ENCODE measurements around the gene SPRR2G. TPM values are rescaled to one million over a fixed set of nuclear protein-coding genes. Genes with fewer than 3 reads are reported as not detected.

Gene SPRR2G
- total and polyA plus RNA-seq, 5 donors from 2014 or later, result not detected

GRCh38 chr1:153174624-153175023, 23.9 kb upstream of the SPRR2G start:
- peaks cover 0 to 1% (median 0%) of the 10 kb centered on the region in 7 donors for H3K9me3 Mint-ChIP-seq
- Histone ChIP-seq H3K36me3 (ENCODE audit: control insufficient read depth, insufficient read depth, low read length) (no peaks in the 10 kb centered on the region), H3K4me1 (ENCODE audit: control insufficient read depth, insufficient read depth, low read length, poor library complexity, severe bottlenecking) (no peaks in the 10 kb centered on the region), H3K27ac (ENCODE audit: insufficient read depth, low read length, poor library complexity, severe bottlenecking) (no peak overlapping the region), H3K9me3 (ENCODE audit: control insufficient read depth in 2 of 2, low read length in 2 of 2) (no peaks in the 10 kb centered on the region), H3K4me3 (ENCODE audit: low read depth, low read length) (no peak overlapping the region), H3K27me3 (ENCODE audit: control insufficient read depth, insufficient read depth, low read length) (peaks cover 4% of the 10 kb centered on the region)
- ATAC-seq (ENCODE audit: low read depth in 2 of 2) (no peak), DNase-seq (no peak)
- H3K4me1 Mint-ChIP-seq, result no peaks in the 10 kb centered on the region
- H3K27me3 Mint-ChIP-seq, result peaks cover 3% of the 10 kb centered on the region
- no peaks in the 10 kb centered on the region for H3K36me3 Mint-ChIP-seq
- no peak overlapping the region for H3K4me3 Mint-ChIP-seq
- H3K27ac Mint-ChIP-seq, result no peak overlapping the region

GRCh38 chr1:153168686-153169085, 18.0 kb upstream of the SPRR2G start:
- Mint-ChIP-seq H3K36me3 (no peaks in the 10 kb centered on the region), H3K27ac (no peak overlapping the region), H3K4me3 (no peak overlapping the region), H3K27me3 (peaks cover 11% of the 10 kb centered on the region), H3K4me1 (no peaks in the 10 kb centered on the region), H3K9me3 (peaks cover 0 to 1% (median 0%) of the 10 kb centered on the region in 7 donors)
- Histone ChIP-seq H3K9me3 (ENCODE audit: control insufficient read depth in 2 of 2, low read length in 2 of 2) (no peaks in the 10 kb centered on the region), H3K4me1 (ENCODE audit: control insufficient read depth, insufficient read depth, low read length, poor library complexity, severe bottlenecking) (no peaks in the 10 kb centered on the region), H3K27ac (ENCODE audit: insufficient read depth, low read length, poor library complexity, severe bottlenecking) (no peak overlapping the region), H3K36me3 (ENCODE audit: control insufficient read depth, insufficient read depth, low read length) (no peaks in the 10 kb centered on the region), H3K4me3 (ENCODE audit: low read depth, low read length) (no peak overlapping the region), H3K27me3 (ENCODE audit: control insufficient read depth, insufficient read depth, low read length) (peaks cover 4% of the 10 kb centered on the region)
- ATAC-seq (ENCODE audit: low read depth in 2 of 2), result no peak
- DNase-seq, result no peak

- Histone ChIP-seq H3K27ac (ENCODE audit: insufficient read depth, low read length, poor library complexity, severe bottlenecking) (no peak overlapping the region), H3K4me1 (ENCODE audit: control insufficient read depth, insufficient read depth, low read length, poor library complexity, severe bottlenecking) (no peaks in the 10 kb centered on the region), H3K9me3 (ENCODE audit: control insufficient read depth in 2 of 2, low read length in 2 of 2) (peaks cover 0 to 12% of the 10 kb centered on the region in 2 experiments), H3K4me3 (ENCODE audit: low read depth, low read length) (no peak overlapping the region), H3K36me3 (ENCODE audit: control insufficient read depth, insufficient read depth, low read length) (no peaks in the 10 kb centered on the region), H3K27me3 (ENCODE audit: control insufficient read depth, insufficient read depth, low read length) (peaks cover 11% of the 10 kb centered on the region)
- ATAC-seq (ENCODE audit: low read depth in 2 of 2) (no peak), DNase-seq (no peak)
- Mint-ChIP-seq H3K9me3 (peaks cover 0 to 21% (median 8%) of the 10 kb centered on the region in 7 donors), H3K27ac (no peak overlapping the region), H3K36me3 (no peaks in the 10 kb centered on the region), H3K27me3 (peaks cover 25% of the 10 kb centered on the region), H3K4me3 (no peak overlapping the region), H3K4me1 (no peaks in the 10 kb centered on the region)
Observed at GRCh38 chr1:153155541-153155940, 4.9 kb upstream of the SPRR2G start.

GRCh38 chr1:153152481-153152880, 1.8 kb upstream of the SPRR2G start:
- peaks cover 0 to 10% (median 2%) of the 10 kb centered on the region in 7 donors for H3K9me3 Mint-ChIP-seq
- no peaks in the 10 kb centered on the region for H3K36me3 ChIP-seq (ENCODE audit: control insufficient read depth, insufficient read depth, low read length)
- no peak overlapping the region for H3K27ac ChIP-seq (ENCODE audit: insufficient read depth, low read length, poor library complexity, severe bottlenecking)
- H3K27ac Mint-ChIP-seq, result no peak overlapping the region
- ATAC-seq (ENCODE audit: low read depth in 2 of 2) (no peak), DNase-seq (no peak)
- H3K27me3 ChIP-seq (ENCODE audit: control insufficient read depth, insufficient read depth, low read length), result peaks cover 18% of the 10 kb centered on the region
- H3K4me1 ChIP-seq (ENCODE audit: control insufficient read depth, insufficient read depth, low read length, poor library complexity, severe bottlenecking), result no peaks in the 10 kb centered on the region
- H3K4me3 Mint-ChIP-seq, result no peak overlapping the region
- H3K36me3 Mint-ChIP-seq, result no peaks in the 10 kb centered on the region
- no peaks in the 10 kb centered on the region for H3K4me1 Mint-ChIP-seq
- peaks cover 33% of the 10 kb centered on the region for H3K27me3 Mint-ChIP-seq
- H3K9me3 ChIP-seq (ENCODE audit: control insufficient read depth in 2 of 2, low read length in 2 of 2), result no peaks in the 10 kb centered on the region
- no peak overlapping the region for H3K4me3 ChIP-seq (ENCODE audit: low read depth, low read length)

- no peak overlapping the region for H3K27ac ChIP-seq (ENCODE audit: insufficient read depth, low read length, poor library complexity, severe bottlenecking)
- H3K27me3 ChIP-seq (ENCODE audit: control insufficient read depth, insufficient read depth, low read length), result peaks cover 8% of the 10 kb centered on the region
- H3K4me1 ChIP-seq (ENCODE audit: control insufficient read depth, insufficient read depth, low read length, poor library complexity, severe bottlenecking), result no peaks in the 10 kb centered on the region
- no peaks in the 10 kb centered on the region for H3K36me3 Mint-ChIP-seq
- peaks cover 0 to 3% (median 1%) of the 10 kb centered on the region in 7 donors for H3K9me3 Mint-ChIP-seq
- no peak overlapping the region for H3K4me3 ChIP-seq (ENCODE audit: low read depth, low read length)
- ATAC-seq (ENCODE audit: low read depth in 2 of 2) (no peak), DNase-seq (no peak)
- peaks cover 29% of the 10 kb centered on the region for H3K27me3 Mint-ChIP-seq
- H3K27ac Mint-ChIP-seq, result no peak overlapping the region
- no peak overlapping the region for H3K4me3 Mint-ChIP-seq
- H3K36me3 ChIP-seq (ENCODE audit: control insufficient read depth, insufficient read depth, low read length), result no peaks in the 10 kb centered on the region
- no peaks in the 10 kb centered on the region for H3K4me1 Mint-ChIP-seq
- H3K9me3 ChIP-seq (ENCODE audit: control insufficient read depth in 2 of 2, low read length in 2 of 2), result no peaks in the 10 kb centered on the region
Observed at GRCh38 chr1:153141377-153141776, 9.3 kb downstream of the SPRR2G start.

GRCh38 chr1:153140484-153140883, 10.2 kb downstream of the SPRR2G start:
- H3K9me3 Mint-ChIP-seq, result peaks cover 0 to 3% (median 1%) of the 10 kb centered on the region in 7 donors
- no peak for ATAC-seq (ENCODE audit: low read depth in 2 of 2)
- no peaks in the 10 kb centered on the region for H3K4me1 Mint-ChIP-seq
- no peaks in the 10 kb centered on the region for H3K4me1 ChIP-seq (ENCODE audit: control insufficient read depth, insufficient read depth, low read length, poor library complexity, severe bottlenecking)
- no peak overlapping the region for H3K27ac ChIP-seq (ENCODE audit: insufficient read depth, low read length, poor library complexity, severe bottlenecking)
- no peak overlapping the region for H3K27ac Mint-ChIP-seq
- no peak for DNase-seq
- H3K27me3 Mint-ChIP-seq, result peaks cover 38% of the 10 kb centered on the region
- peaks cover 8% of the 10 kb centered on the region for H3K27me3 ChIP-seq (ENCODE audit: control insufficient read depth, insufficient read depth, low read length)
- H3K4me3 Mint-ChIP-seq, result no peak overlapping the region
- H3K4me3 ChIP-seq (ENCODE audit: low read depth, low read length), result no peak overlapping the region
- H3K36me3 ChIP-seq (ENCODE audit: control insufficient read depth, insufficient read depth, low read length), result no peaks in the 10 kb centered on the region
- no peaks in the 10 kb centered on the region for H3K9me3 ChIP-seq (ENCODE audit: control insufficient read depth in 2 of 2, low read length in 2 of 2)
- H3K36me3 Mint-ChIP-seq, result no peaks in the 10 kb centered on the region

- no peak overlapping the region for H3K27ac ChIP-seq (ENCODE audit: insufficient read depth, low read length, poor library complexity, severe bottlenecking)
- peaks cover 0 to 3% (median 0%) of the 10 kb centered on the region in 7 donors for H3K9me3 Mint-ChIP-seq
- no peaks in the 10 kb centered on the region for H3K4me1 Mint-ChIP-seq
- H3K36me3 Mint-ChIP-seq, result no peaks in the 10 kb centered on the region
- H3K4me3 Mint-ChIP-seq, result no peak overlapping the region
- peaks cover 37% of the 10 kb centered on the region for H3K27me3 Mint-ChIP-seq
- H3K9me3 ChIP-seq (ENCODE audit: control insufficient read depth in 2 of 2, low read length in 2 of 2), result no peaks in the 10 kb centered on the region
- H3K4me3 ChIP-seq (ENCODE audit: low read depth, low read length), result no peak overlapping the region
- H3K27me3 ChIP-seq (ENCODE audit: control insufficient read depth, insufficient read depth, low read length), result peaks cover 5% of the 10 kb centered on the region
- DNase-seq, result no peak
- no peak for ATAC-seq (ENCODE audit: low read depth in 2 of 2)
- no peak overlapping the region for H3K27ac Mint-ChIP-seq
- H3K36me3 ChIP-seq (ENCODE audit: control insufficient read depth, insufficient read depth, low read length), result no peaks in the 10 kb centered on the region
- no peaks in the 10 kb centered on the region for H3K4me1 ChIP-seq (ENCODE audit: control insufficient read depth, insufficient read depth, low read length, poor library complexity, severe bottlenecking)
Observed at GRCh38 chr1:153133743-153134142, 16.9 kb downstream of the SPRR2G start.

- peaks cover 37% of the 10 kb centered on the region for H3K27me3 Mint-ChIP-seq
- H3K9me3 ChIP-seq (ENCODE audit: control insufficient read depth in 2 of 2, low read length in 2 of 2), result no peaks in the 10 kb centered on the region
- H3K4me3 Mint-ChIP-seq, result peak overlapping the region in 1 of 4 donors; percentile 11
- H3K36me3 Mint-ChIP-seq, result no peaks in the 10 kb centered on the region
- ATAC-seq (ENCODE audit: low read depth in 2 of 2) (no peak), DNase-seq (no peak)
- no peak overlapping the region for H3K27ac Mint-ChIP-seq
- no peaks in the 10 kb centered on the region for H3K4me1 Mint-ChIP-seq
- peaks cover 5% of the 10 kb centered on the region for H3K27me3 ChIP-seq (ENCODE audit: control insufficient read depth, insufficient read depth, low read length)
- H3K4me1 ChIP-seq (ENCODE audit: control insufficient read depth, insufficient read depth, low read length, poor library complexity, severe bottlenecking), result no peaks in the 10 kb centered on the region
- H3K36me3 ChIP-seq (ENCODE audit: control insufficient read depth, insufficient read depth, low read length), result no peaks in the 10 kb centered on the region
- H3K4me3 ChIP-seq (ENCODE audit: low read depth, low read length), result no peak overlapping the region
- H3K9me3 Mint-ChIP-seq, result peaks cover 0 to 3% (median 0%) of the 10 kb centered on the region in 7 donors
- no peak overlapping the region for H3K27ac ChIP-seq (ENCODE audit: insufficient read depth, low read length, poor library complexity, severe bottlenecking)
Observed at GRCh38 chr1:153133267-153133666, 17.4 kb downstream of the SPRR2G start.
